A549 (cell line): Measurements from ENCODE around the gene TTLL11.

Experiments
- EHF ChIP-seq: fragments of 250-450 bp; sonication (Bioruptor Pico); IDR thresholded peaks from 2 replicates; pipeline ENCODE4 v1.5.0; 2020; ENCODE audit warnings: mild to moderate bottlenecking
- JUN ChIP-seq, 2 experiments: fragments of >200 bp; sonication (Bioruptor Twin); formaldehyde crosslinking; IDR thresholded peaks; 2 replicates in 1 of 2; 3 replicates in 1 of 2; pipeline ENCODE4 v1.6.1; 2016 to 2017

GRCh38 chr9:122121391-122121790, 28.3 kb upstream of the TTLL11 start:
- TF ChIP-seq JUN (IDR thresholded peaks at IDR 0.05) (no peak), EHF (CRISPR knock-in tag) (no peak)
